HL-60 (cell line): ENCODE data around the gene FMNL2.

Source experiments
- CTCF ChIP-seq: IDR thresholded peaks from one replicate; pipeline ENCODE4 v1.5.1; 2011; ENCODE audit warnings: low read length, control low read depth, inconsistent platforms; ENCODE audit not compliant: insufficient read depth
- GABPA ChIP-seq: IDR thresholded peaks from 2 replicates; pipeline ENCODE4 v1.6.1; 2012; ENCODE audit warnings: low read depth
- REST ChIP-seq: IDR thresholded peaks from 2 replicates; pipeline ENCODE4 v1.6.1; 2012; ENCODE audit warnings: low read depth; ENCODE audit not compliant: insufficient replicate concordance

- TF ChIP-seq CTCF: no peak
- no peak for TF ChIP-seq REST
- no peak for TF ChIP-seq GABPA
Measured at GRCh38 chr2:152493417-152493816, 158.4 kb downstream of the FMNL2 start.
